Measurements from ENCODE around the gene STARD13.

The STARD13 gene

DNA sequence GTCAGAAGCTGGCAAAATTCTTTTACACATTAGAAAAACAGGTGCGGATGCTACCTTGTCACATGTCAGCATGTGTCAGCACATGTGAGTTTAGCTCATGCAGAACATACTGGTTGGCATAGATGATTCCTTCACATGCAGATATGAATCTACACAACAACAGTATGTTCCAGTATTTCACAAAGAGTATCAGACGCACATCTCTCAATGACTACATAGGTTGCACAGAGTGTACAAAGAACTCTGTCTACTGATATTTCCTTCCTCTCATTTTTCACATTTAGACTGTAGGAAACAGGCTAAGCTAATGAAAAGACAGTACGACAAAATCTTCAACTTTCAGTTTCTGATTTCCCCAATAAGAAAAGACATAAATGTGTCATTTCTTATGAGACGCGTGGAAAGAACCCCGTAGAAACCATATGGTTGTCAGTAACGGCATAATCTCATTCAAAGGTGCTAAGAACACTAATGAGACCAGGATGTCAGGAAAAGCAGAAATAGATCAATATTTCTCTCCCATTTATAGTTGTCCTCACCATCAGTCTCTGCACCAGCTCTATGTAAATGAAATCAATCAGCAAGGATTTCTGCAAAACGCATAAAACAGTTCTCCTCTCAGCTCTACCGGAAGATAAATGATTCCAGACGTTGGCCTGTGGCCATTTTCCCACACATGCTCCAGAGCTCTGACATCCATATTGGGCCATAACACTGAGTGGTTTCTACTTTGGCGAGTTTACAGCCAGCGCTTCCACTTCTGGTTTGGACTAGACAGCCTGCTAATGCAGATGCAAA lies 81.2 kb downstream of the STARD13 start:
- Histone ChIP-seq H3K4me3 (ENCODE audit: insufficient read depth, low read depth, low read length) (no peak overlapping the region), H3K27ac (ENCODE audit: insufficient read depth, low read depth, low read length, poor library complexity, severe bottlenecking) (no peak overlapping the region), H3K9me3 (ENCODE audit: control insufficient read depth, low read length) (no peaks in the 10 kb centered on the region), H3K4me1 (ENCODE audit: control insufficient read depth, insufficient read depth, low read length) (no peaks in the 10 kb centered on the region), H3K36me3 (ENCODE audit: control insufficient read depth, insufficient read depth, low read length) (no peaks in the 10 kb centered on the region), H3K27me3 (ENCODE audit: control insufficient read depth, insufficient read depth, low read length, poor library complexity, severe bottlenecking) (no peaks in the 10 kb centered on the region)
- WGBS, 2 experiments, result 93 to 97% methylated on average over 12 of the region's 12 CpGs

DNA sequence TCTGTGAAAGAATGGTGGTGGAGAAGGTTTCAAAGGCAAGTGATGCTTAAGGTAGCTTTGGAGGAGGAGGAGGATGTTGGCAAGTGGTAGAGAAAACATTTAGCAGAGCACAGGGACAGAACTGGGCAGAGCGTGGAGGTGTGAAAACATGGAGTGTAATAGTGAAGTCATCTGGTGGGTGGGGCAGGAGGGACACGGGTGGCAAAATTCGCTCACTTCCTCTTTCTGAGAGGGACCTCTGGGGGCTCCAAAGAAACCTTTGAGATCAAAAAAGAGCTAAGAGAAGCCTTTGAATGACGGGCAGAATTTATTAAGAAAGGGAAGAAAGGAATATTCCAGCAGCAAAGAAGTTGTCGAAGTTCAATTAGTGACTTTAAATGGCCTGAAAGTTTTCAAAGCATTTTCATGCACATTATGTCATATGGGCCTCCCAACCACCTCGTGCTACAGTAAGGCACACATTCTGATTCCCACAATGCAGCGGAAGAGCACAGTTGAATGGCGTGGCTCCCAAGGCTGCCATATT lies 82.8 kb downstream of the STARD13 start:
- H3K27ac ChIP-seq (ENCODE audit: insufficient read depth, low read depth, low read length, poor library complexity, severe bottlenecking), result no peak overlapping the region

DNA sequence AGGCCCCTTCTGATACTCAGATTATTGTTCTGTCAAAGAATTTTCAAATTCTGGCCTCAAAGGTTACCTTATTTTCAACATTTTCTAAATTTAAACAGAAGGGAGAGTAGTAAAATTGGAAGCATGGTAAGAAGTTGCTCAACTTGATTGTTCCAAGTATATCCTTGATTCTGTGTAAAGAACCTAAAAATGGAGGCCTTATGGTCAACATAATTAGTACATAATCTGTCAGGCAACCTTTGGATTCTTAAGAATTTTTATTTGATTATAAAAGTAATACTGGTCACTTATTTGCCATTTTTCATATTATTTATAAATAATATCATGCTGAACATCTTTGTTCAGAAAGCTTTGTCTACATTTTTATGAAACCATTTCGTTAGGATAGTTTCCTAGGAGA lies 83.9 kb downstream of the STARD13 start:
- H3K27ac ChIP-seq (ENCODE audit: insufficient read depth, low read depth, low read length, poor library complexity, severe bottlenecking), result no peak overlapping the region
- no peaks in the 10 kb centered on the region for H3K27me3 ChIP-seq (ENCODE audit: control insufficient read depth, insufficient read depth, low read length, poor library complexity, severe bottlenecking)
- 89 to 100% methylated on average over 1 of the region's 1 CpG for WGBS, 2 experiments
- H3K36me3 ChIP-seq (ENCODE audit: control insufficient read depth, insufficient read depth, low read length), result no peaks in the 10 kb centered on the region
- no peaks in the 10 kb centered on the region for H3K9me3 ChIP-seq (ENCODE audit: control insufficient read depth, low read length)
- no peak overlapping the region for H3K4me3 ChIP-seq (ENCODE audit: insufficient read depth, low read depth, low read length)
- H3K4me1 ChIP-seq (ENCODE audit: control insufficient read depth, insufficient read depth, low read length), result no peaks in the 10 kb centered on the region

More for the DNA sequence above, 82.8 kb downstream of the STARD13 start:
- Histone ChIP-seq H3K27me3 (ENCODE audit: control insufficient read depth, insufficient read depth, low read length, poor library complexity, severe bottlenecking) (no peaks in the 10 kb centered on the region), H3K36me3 (ENCODE audit: control insufficient read depth, insufficient read depth, low read length) (no peaks in the 10 kb centered on the region), H3K9me3 (ENCODE audit: control insufficient read depth, low read length) (no peaks in the 10 kb centered on the region), H3K4me3 (ENCODE audit: insufficient read depth, low read depth, low read length) (no peak overlapping the region), H3K4me1 (ENCODE audit: control insufficient read depth, insufficient read depth, low read length) (no peaks in the 10 kb centered on the region)
- 91 to 92% methylated on average over 8 of the region's 8 CpGs for WGBS, 2 experiments

DNA sequence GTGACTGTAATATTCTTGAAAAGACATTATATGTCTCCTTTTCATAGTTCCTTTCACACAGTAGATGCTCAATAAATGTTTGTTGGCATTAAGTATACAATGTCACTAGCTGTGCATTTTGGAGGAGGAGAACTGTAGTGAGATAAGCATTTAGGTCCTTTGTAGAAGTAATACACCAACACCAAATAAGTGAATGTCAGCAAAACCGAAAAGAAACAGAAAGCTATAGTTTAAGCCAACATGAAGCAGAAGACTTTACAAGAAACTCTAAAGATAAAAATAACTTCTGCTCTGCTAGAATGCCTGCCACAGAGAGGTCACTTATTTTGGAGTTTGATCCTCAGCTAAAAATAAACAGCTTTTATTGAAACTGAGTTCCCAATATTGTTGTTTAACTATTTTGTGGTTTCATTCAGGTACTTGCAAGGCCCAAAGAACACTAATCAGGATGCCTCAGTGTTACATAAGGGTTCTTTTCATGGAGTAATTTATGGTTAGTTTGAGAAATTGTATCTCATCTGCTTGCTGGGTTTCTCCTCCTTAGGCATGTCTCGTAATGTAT lies 86.2 kb downstream of the STARD13 start:
- Histone ChIP-seq H3K36me3 (ENCODE audit: control insufficient read depth, insufficient read depth, low read length) (no peaks in the 10 kb centered on the region), H3K27ac (ENCODE audit: insufficient read depth, low read depth, low read length, poor library complexity, severe bottlenecking) (no peak overlapping the region), H3K9me3 (ENCODE audit: control insufficient read depth, low read length) (no peaks in the 10 kb centered on the region), H3K4me3 (ENCODE audit: insufficient read depth, low read depth, low read length) (no peak overlapping the region), H3K27me3 (ENCODE audit: control insufficient read depth, insufficient read depth, low read length, poor library complexity, severe bottlenecking) (no peaks in the 10 kb centered on the region), H3K4me1 (ENCODE audit: control insufficient read depth, insufficient read depth, low read length) (no peaks in the 10 kb centered on the region)
- 95 to 98% methylated on average over 2 of the region's 2 CpGs for WGBS, 2 experiments

DNA sequence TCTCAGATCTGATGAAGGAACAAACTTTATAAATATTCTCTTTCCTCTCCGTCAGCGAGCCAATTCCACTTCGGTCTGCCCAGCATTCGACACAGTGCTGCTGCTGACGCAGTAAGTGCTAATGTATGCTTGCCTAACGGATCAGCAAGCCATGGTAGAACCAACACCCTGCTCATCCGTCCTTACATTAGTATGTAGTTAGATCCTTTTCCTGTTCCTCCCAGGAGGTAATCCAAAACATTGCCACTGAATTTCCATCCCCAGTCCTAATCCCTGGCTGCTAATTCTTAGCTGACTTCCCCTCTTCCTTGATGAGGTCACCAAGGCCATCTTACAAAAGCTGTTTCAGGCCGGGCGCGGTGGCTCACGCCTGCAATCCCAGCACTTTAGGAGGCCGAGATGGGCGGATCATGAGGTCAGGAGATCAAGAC lies 88.0 kb downstream of the STARD13 start:
- H3K27me3 ChIP-seq (ENCODE audit: control insufficient read depth, insufficient read depth, low read length, poor library complexity, severe bottlenecking), result no peaks in the 10 kb centered on the region
- 90 to 95% methylated on average over 13 of the region's 13 CpGs for WGBS, 2 experiments
- H3K4me1 ChIP-seq (ENCODE audit: control insufficient read depth, insufficient read depth, low read length), result peaks cover 4% of the 10 kb centered on the region
- no peak overlapping the region for H3K4me3 ChIP-seq (ENCODE audit: insufficient read depth, low read depth, low read length)
- H3K9me3 ChIP-seq (ENCODE audit: control insufficient read depth, low read length), result no peaks in the 10 kb centered on the region
- no peak overlapping the region for H3K27ac ChIP-seq (ENCODE audit: insufficient read depth, low read depth, low read length, poor library complexity, severe bottlenecking)
- no peaks in the 10 kb centered on the region for H3K36me3 ChIP-seq (ENCODE audit: control insufficient read depth, insufficient read depth, low read length)

DNA sequence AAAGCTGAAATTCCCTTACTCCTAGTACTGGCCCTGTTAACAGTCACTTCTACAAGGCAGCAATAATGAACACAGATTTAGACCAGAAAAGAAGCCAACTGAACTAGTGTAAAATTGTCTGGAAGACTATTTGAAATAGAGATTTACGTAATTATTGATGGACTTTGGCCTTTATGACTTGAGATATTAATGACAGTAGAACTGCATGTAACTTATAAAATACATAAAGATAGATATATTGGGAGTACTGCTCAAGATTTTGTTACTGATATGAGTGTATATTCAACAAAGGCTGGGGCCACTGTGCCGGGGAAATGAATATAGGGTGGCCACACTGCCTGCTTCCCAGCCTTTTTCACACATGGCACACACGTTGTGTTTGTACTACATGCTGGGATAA lies 88.8 kb downstream of the STARD13 start:
- H3K27me3 ChIP-seq (ENCODE audit: control insufficient read depth, insufficient read depth, low read length, poor library complexity, severe bottlenecking), result no peaks in the 10 kb centered on the region
- no peaks in the 10 kb centered on the region for H3K36me3 ChIP-seq (ENCODE audit: control insufficient read depth, insufficient read depth, low read length)
- H3K27ac ChIP-seq (ENCODE audit: insufficient read depth, low read depth, low read length, poor library complexity, severe bottlenecking), result no peak overlapping the region
- peaks cover 4% of the 10 kb centered on the region for H3K4me1 ChIP-seq (ENCODE audit: control insufficient read depth, insufficient read depth, low read length)
- H3K4me3 ChIP-seq (ENCODE audit: insufficient read depth, low read depth, low read length), result no peak overlapping the region
- WGBS, 2 experiments, result 91 to 98% methylated on average over 3 of the region's 3 CpGs
- no peaks in the 10 kb centered on the region for H3K9me3 ChIP-seq (ENCODE audit: control insufficient read depth, low read length)

DNA sequence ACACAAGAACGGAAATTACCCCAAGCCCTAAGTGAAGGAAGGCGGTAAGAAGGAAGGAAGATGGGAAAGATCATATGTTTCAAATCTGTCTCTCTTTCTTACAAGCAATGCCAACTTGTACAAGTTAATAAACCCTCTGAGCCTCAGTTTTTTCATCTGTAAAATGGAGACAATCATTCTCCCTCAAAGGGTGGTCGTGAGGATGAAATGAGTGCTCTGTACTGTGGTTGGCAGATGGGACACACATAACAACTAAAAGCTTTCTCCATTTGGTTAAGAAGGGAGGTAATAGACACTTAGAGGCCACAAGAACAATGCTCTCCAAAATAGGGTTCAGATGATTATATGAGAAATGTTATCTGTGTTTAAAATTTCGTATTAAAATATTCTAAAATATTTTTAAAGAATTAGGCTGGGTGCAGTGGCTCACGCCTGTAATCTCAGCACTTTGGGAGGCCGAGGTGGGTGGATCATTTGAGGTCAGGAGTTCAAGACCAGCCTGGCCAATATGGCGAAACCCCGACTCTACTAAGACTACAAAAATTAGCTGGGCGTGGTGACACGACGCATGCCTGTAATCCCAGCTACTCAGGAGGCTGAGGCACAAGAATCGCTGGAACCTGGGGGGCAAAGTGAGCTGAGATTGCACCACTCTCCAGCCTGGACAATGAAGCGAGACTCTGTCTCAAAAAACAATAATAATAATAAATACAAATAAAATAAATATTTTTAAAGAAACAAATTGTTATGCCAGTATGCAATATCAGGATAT lies 89.7 kb downstream of the STARD13 start:
- H3K27ac ChIP-seq (ENCODE audit: insufficient read depth, low read depth, low read length, poor library complexity, severe bottlenecking), result no peak overlapping the region
- H3K27me3 ChIP-seq (ENCODE audit: control insufficient read depth, insufficient read depth, low read length, poor library complexity, severe bottlenecking), result no peaks in the 10 kb centered on the region
- peaks cover 4% of the 10 kb centered on the region for H3K4me1 ChIP-seq (ENCODE audit: control insufficient read depth, insufficient read depth, low read length)
- no peaks in the 10 kb centered on the region for H3K9me3 ChIP-seq (ENCODE audit: control insufficient read depth, low read length)
- no peaks in the 10 kb centered on the region for H3K36me3 ChIP-seq (ENCODE audit: control insufficient read depth, insufficient read depth, low read length)
- H3K4me3 ChIP-seq (ENCODE audit: insufficient read depth, low read depth, low read length), result no peak overlapping the region
- 90 to 98% methylated on average over 10 to 12 of the region's 13 CpGs for WGBS, 2 experiments

DNA sequence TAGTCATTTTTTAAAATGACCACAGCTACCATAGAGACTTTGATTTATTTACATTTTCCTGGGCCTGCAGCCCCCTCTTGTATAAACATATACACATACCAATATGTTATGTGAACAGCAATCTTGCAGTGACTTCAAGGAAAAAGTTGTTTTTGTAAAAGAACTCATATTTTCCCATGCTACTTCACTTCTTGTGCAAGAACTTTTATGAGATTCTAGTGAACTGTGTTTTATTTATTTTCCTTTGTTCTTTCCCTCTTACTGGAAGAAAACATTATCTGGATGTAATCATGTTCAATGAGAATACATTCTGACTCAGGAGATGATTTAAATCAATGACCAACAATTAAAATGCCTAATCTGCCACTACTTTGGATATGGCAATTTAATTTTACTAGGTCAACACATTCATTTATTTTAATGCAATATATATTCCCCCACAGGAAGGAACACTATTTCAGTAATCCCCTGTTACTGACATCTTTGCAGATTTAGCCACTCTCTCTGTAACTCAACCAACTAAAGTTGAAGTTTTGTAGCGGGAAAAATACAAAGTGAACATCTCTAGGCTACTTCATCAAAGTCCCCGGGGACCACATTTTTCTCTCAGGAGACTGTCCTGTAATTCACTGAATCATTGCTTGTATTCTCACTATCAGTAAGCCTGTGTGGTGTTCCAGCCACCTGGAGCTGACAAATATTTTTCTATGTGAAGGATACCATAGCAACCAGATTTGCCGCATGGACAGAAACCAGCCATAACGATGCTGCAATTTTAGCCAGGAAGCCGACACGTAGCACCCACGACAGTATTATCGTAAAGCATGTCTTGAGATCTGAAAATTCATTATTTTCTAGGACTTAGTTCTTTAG lies 90.5 kb downstream of the STARD13 start:
- Histone ChIP-seq H3K4me1 (ENCODE audit: control insufficient read depth, insufficient read depth, low read length) (peaks cover 4% of the 10 kb centered on the region), H3K36me3 (ENCODE audit: control insufficient read depth, insufficient read depth, low read length) (no peaks in the 10 kb centered on the region), H3K27ac (ENCODE audit: insufficient read depth, low read depth, low read length, poor library complexity, severe bottlenecking) (no peak overlapping the region), H3K27me3 (ENCODE audit: control insufficient read depth, insufficient read depth, low read length, poor library complexity, severe bottlenecking) (no peaks in the 10 kb centered on the region), H3K4me3 (ENCODE audit: insufficient read depth, low read depth, low read length) (no peak overlapping the region), H3K9me3 (ENCODE audit: control insufficient read depth, low read length) (no peaks in the 10 kb centered on the region)
- WGBS, 2 experiments, result 93 to 96% methylated on average over 8 of the region's 8 CpGs

DNA sequence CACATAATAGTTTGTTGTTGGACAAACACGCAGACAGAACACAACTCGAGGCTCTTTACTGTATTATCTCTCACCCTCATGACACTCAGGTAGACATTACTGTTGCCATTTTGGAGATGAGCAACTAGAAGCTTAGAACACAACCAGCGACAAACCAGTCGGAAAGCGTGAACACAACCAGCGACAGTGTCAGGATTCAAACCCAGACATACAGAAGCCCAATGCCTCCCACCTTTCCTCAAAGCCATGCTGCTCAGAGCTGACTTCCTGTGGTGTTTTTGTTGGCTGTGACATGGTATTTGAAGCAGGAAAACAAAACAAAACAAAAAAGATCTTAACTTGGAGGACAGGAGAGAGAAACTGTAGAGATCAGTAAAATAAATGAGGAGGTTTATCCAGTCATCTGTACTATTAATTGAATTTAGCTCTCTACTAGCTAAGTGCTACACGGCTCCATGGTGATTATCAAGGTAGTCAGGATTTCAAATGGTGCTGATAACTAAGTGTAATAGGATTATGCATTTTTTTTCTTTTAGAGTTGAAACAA lies 92.1 kb downstream of the STARD13 start:
- H3K4me3 ChIP-seq (ENCODE audit: insufficient read depth, low read depth, low read length), result no peak overlapping the region
- H3K27me3 ChIP-seq (ENCODE audit: control insufficient read depth, insufficient read depth, low read length, poor library complexity, severe bottlenecking), result no peaks in the 10 kb centered on the region
- H3K4me1 ChIP-seq (ENCODE audit: control insufficient read depth, insufficient read depth, low read length), result peaks cover 4% of the 10 kb centered on the region
- H3K27ac ChIP-seq (ENCODE audit: insufficient read depth, low read depth, low read length, poor library complexity, severe bottlenecking), result no peak overlapping the region
- WGBS, 2 experiments, result 59 to 68% methylated on average over 7 of the region's 7 CpGs
- H3K9me3 ChIP-seq (ENCODE audit: control insufficient read depth, low read length), result no peaks in the 10 kb centered on the region
- no peaks in the 10 kb centered on the region for H3K36me3 ChIP-seq (ENCODE audit: control insufficient read depth, insufficient read depth, low read length)
